GM10266 (cell line): ENCODE results near the gene WDR18.

ENCODE experiments used
- DNase-seq: peaks from one replicate; pipeline ENCODE4 v3.0.0; 2012; ENCODE audit errors: extremely low spot score
- CTCF ChIP-seq: IDR thresholded peaks from 2 replicates; pipeline ENCODE4 v1.5.1; 2012; ENCODE audit warnings: mild to moderate bottlenecking, low read depth; ENCODE audit not compliant: control insufficient read depth, insufficient read depth; ENCODE audit errors: missing control alignments

Gene WDR18

GRCh38 chr19:952049-952679, 32.0 kb upstream of the WDR18 start:
- TF ChIP-seq CTCF: no peak
- DNase-seq: no peak

GRCh38 chr19:952680-953444, 31.3 kb upstream of the WDR18 start:
- TF ChIP-seq CTCF: no peak
- DNase-seq: no peak

- TF ChIP-seq CTCF: no peak
- no peak for DNase-seq
Measured at GRCh38 chr19:953445-954271, 30.5 kb upstream of the WDR18 start.

- no peak for TF ChIP-seq CTCF
- no peak for DNase-seq
Measured at GRCh38 chr19:954272-954671, 29.9 kb upstream of the WDR18 start.

GRCh38 chr19:954672-955494, 29.3 kb upstream of the WDR18 start:
- TF ChIP-seq CTCF: no peak
- peak; percentile 94 for DNase-seq

- TF ChIP-seq CTCF: no peak
Measured at GRCh38 chr19:955803-956765, 28.1 kb upstream of the WDR18 start.

More at GRCh38 chr19:955803-956765, 28.1 kb upstream of the WDR18 start:
- DNase-seq: no peak
